COLO668 (cell line): ENCODE measurements around the gene ARHGAP11A.
"Not testable (repeated sequence)": the region's sequence is repeated elsewhere in the genome, so short reads cannot be mapped to it uniquely, and the experiment has no call there.

Source experiments
- DNase-seq: peaks from one replicate; lab custom pipeline; 2025; ENCODE audit not compliant: unreplicated experiment; lab: John Stamatoyannopoulos, UW

The ARHGAP11A gene

GRCh38 chr15:32615051-32615870, at the start of gene ARHGAP11A:
Gene ARHGAP11A (plus strand): TSS chr15:32615504. CDS start chr15:32616212, 708 bp downstream.
- DNase-seq: not testable (repeated sequence)

GRCh38 chr15:32568988-32569387, 46.3 kb upstream of the ARHGAP11A start:
- DNase-seq: not testable (repeated sequence)

GRCh38 chr15:32578482-32578881, 36.8 kb upstream of the ARHGAP11A start:
- DNase-seq: not testable (repeated sequence)

GRCh38 chr15:32585844-32586243, 29.5 kb upstream of the ARHGAP11A start:
- not testable (repeated sequence) for DNase-seq

- not testable (repeated sequence) for DNase-seq
Measured at GRCh38 chr15:32593151-32593550, 22.2 kb upstream of the ARHGAP11A start, which contains the start of gene GOLGA8N. Gene GOLGA8N (plus strand): TSS chr15:32593456.

- DNase-seq: not testable (repeated sequence)
Measured at GRCh38 chr15:32609518-32609917, 5.8 kb upstream of the ARHGAP11A start.

- not testable (repeated sequence) for DNase-seq
Measured at GRCh38 chr15:32610719-32611118, 4.6 kb upstream of the ARHGAP11A start.

GRCh38 chr15:32614712-32615050, 623 bp upstream of the ARHGAP11A start:
- not testable (repeated sequence) for DNase-seq

- DNase-seq: not testable (repeated sequence)
Measured at GRCh38 chr15:32615871-32616426, 645 bp downstream of the ARHGAP11A start.

- no peak for DNase-seq
Measured at GRCh38 chr15:32636410-32636809, 21.1 kb downstream of the ARHGAP11A start.

- no peak for DNase-seq
Measured at GRCh38 chr15:32636908-32637567, 21.7 kb downstream of the ARHGAP11A start.

GRCh38 chr15:32637704-32638103, 22.4 kb downstream of the ARHGAP11A start:
- no peak for DNase-seq

- DNase-seq: no peak
Measured at GRCh38 chr15:32641517-32642059, 26.3 kb downstream of the ARHGAP11A start, which contains the start of gene SCG5. Gene SCG5 (plus strand): TSS chr15:32641710. CDS start chr15:32643593, 1,883 bp downstream.

- no peak for DNase-seq
Measured at GRCh38 chr15:32642667-32643435, 27.5 kb downstream of the ARHGAP11A start.

- DNase-seq: no peak
Measured at GRCh38 chr15:32643907-32644445, 28.7 kb downstream of the ARHGAP11A start.

- DNase-seq: no peak
Measured at GRCh38 chr15:32646291-32646690, 31.0 kb downstream of the ARHGAP11A start.

GRCh38 chr15:32649342-32649741, 34.0 kb downstream of the ARHGAP11A start:
- DNase-seq: no peak

- peak; percentile 35 for DNase-seq
Measured at GRCh38 chr15:32651229-32651837, 36.0 kb downstream of the ARHGAP11A start.

GRCh38 chr15:32652178-32652577, 36.9 kb downstream of the ARHGAP11A start:
- no peak for DNase-seq

GRCh38 chr15:32656091-32656490, 40.8 kb downstream of the ARHGAP11A start:
- DNase-seq: no peak
